GM18519 (cell line): ENCODE data around the gene GON7.
"Not testable (repeated sequence)": the region's sequence is repeated elsewhere in the genome, so short reads cannot be mapped to it uniquely, and the experiment has no call there.

Experiments
- ATAC-seq: cut with Tn5 transposase; IDR thresholded peaks from one replicate; pipeline ENCODE4 v1.9.1; 2021; ENCODE audit warnings: mild to moderate bottlenecking, moderate library complexity; ENCODE audit not compliant: unreplicated experiment, low FRiP score

Gene GON7, protein sequence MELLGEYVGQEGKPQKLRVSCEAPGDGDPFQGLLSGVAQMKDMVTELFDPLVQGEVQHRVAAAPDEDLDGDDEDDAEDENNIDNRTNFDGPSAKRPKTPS

DNA sequence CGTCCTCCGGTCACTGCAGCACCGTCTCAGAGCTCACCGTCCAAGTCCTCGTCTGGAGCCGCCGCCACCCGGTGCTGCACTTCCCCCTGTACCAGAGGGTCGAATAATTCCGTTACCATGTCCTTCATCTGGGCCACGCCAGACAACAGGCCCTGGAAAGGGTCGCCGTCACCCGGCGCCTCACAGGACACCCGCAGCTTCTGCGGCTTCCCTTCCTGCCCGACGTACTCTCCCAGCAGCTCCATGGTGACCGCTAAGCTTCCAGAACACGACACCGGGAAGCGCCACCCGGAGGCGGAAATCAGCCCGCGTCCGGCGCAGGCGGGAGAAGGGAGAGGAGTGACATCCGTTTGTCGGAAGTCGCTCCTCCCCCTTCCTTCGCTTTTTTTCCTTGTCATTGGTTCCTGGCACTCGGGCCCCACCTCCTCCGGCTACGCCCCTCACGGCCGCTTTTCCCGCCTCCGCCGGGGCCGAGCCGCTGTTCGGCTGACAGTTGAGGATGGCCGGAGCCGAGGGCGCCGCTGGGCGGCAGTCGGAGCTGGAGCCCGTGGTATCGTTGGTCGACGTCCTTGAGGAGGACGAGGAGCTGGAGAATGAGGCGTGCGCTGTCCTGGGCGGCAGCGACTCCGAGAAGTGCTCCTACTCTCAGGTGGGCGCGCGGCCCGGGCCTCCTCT lies at the start of gene GON7, which contains the start of gene UBR7:
TSS of gene GON7 (minus strand) at position 273 of the 675 bp plus-strand sequence. CDS start at position 245, 28 bp downstream.
TSS of gene UBR7 (plus strand) at position 464 of the 675 bp plus-strand sequence. CDS start at position 500, 36 bp downstream.
- ATAC-seq = peak; percentile 71

DNA sequence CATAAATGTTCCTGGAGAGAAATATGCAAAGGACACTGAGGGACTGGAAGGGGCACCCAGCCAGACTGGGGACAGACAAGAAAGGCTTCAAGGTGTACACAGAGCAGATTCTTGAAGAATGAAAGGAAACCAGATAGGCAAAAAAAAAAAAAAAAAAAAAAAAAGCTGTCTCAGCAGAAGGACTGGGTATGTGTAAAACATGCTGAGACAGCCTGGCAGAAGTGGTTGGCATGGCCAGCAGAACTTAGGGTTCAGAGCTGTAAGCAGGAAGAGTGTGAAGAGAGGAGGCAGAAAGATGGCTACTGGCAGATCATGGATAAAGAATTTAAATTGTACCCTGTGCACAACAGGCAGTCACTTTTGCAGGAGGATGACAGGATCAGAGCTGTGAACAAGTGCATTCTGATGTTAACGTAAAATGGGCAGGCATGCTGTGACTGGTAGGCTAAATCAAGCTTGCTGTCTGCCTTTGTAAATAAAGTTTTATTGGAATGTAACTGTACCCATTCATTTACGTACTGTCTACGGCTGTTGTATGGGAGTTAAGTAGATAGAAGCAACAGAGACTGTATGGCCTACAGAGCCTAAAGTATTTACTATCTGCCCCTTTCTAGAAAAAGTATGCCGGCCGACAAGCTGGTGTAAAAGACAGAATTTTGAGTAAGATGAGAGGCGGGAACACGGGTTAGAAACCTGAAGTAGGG lies 42.4 kb upstream of the GON7 start:
- no peak for ATAC-seq

DNA sequence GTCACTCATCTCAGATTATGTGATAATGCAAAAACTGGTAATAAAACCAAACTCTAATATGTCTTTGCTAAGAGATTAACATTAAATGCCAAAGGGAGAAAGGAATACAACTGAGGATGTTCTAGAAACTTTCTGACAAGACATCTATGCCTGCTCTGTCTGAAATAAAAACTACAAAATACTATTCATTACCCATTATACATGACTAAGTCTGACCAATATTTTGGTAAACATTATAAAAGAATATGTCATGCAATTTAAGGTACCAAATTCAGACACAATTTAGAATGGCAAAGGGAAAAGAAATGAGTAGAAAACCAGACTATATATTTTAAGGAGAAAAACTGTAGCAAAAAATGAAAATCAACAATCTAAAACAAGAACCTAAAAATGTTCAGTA lies 39.7 kb upstream of the GON7 start:
- no peak for ATAC-seq

DNA sequence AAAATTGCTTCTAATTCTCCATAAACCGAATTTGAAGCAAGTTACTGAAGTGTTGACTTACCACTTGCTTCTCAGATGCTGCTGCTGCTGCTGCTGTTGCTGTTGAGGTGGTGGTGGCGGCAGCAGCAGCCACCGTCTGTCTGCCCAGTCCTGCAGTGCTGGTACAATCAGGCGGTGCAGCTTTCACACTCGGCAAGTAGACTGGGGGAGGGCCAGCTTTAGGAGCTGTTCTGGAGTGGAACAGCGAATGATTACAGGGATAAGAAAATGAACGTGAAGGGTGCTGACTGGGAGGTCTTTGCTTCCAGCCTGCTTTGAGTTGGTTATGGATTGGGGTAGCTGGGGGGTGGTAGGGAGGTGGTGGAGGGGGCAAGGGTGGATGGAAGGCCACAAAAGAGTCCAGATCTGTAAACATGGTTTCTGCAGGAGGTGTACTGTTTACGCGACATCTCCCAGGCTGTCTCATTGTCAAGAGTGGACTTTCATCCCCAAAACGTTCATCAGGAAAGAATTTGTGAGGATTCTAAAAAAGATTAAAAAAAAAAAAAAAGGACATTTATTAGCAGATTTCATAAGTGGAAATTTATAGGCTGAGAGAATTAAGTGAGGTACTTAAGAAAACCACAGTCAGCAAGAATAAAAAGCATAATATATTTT lies 39.0 kb upstream of the GON7 start:
- no peak for ATAC-seq

DNA sequence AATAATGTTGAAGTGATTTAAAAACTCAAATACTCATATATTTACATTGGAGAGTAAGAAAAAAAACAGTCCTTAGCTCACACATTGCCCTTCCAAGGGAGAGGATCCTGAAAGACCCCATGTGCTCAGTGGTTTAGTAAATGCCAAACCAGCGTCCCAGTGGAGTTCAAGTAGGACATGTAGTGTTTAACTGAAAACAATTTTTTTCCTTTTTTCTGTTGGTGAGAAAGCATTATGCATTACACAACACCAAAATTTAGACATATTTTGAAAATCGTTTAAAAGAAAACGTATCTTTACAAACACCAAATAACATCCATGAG lies 33.8 kb upstream of the GON7 start:
- no peak for ATAC-seq

DNA sequence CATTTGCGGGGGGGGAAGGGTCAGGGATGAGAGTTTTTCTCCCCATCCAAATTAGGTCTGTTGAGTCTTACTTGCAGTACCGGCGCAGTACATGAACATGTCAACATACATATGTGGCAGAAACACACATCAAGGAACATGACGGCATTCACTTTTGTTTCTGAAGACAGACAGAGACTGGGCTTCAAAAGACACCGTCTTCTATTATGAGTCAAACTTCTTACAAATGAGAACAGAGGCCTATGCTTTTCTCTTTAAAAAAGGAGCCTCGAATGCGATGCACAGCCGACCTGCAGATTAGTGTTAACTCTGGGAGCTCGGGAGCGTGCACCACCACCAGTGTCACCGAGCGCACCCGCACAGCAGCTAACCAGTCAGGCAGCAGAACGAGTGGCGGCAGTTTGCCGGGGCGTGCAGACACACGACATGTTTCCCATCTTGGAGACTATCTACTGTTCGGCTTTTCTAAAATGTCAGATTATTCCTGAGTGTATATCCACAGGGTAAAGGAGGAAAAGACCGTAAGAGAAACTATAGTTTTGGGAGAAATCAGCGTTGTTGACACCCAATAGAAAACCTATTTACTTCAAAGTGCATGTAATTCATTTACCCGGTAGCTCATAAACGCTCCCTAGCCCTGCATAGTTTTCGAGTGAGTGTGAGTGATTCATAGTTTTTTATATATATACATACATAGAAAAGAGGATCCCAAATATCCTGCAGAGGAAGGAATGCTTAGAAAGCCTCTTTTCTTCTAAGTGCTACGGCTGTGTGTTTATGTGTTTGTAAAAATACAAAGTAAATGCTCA lies 33.2 kb upstream of the GON7 start:
- no peak for ATAC-seq

DNA sequence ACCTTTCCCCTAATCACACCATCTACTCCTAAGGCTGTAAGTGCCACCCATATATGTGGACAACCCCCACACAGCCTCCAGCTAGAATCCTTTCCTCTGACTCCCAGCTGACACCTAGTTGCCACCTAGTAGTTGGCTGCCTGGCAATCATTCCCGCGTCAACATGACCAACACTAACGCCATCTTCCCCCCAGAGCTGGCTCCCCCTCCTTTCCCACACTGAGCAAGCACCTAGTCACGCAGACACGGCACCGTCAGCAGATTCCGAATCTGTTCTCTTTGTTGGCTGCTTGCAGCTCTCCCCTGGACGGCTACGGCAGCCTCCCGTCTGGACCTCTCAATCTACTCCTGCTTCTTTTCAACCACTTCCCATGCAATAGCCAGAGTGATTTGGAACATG lies 27.9 kb upstream of the GON7 start:
- ATAC-seq = no peak

DNA sequence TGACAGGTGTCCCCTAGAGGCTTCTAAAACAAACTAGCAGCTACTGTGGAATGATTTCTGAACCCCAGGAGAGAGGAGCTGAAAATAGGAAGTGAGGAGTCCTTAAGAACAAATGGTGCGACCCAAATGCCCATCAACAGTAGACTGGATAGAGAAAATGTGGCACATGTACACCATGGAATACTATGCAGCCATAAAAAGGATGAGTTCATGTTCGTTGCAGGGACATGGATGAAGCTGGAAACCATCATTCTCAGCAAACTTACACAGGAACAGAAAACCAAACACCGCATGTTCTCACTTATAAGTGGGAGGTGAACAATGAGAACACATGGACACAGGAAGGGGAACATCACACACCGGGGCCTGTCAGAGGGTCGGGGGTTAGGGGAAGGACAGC lies 26.2 kb upstream of the GON7 start:
- not testable (repeated sequence) for ATAC-seq

DNA sequence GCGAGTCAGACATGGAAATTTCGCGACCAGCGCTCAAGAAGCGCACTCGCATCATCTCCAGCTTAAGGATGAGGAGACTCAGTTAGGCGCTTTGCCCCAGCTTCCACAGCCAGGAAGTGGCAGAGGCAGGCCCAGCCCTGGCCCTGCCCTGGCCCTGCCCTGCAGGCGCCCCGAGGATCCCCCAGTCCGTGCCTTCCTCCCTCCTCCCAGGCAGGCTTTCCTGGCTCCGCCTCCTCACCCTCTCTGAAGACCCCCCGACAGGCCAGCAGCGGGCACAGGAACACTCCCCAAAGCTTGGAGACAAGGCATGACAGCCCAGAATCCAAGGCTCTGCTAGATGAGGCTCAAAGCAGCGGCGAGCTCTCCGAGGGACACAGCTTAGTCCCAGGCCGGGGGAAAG lies 25.3 kb upstream of the GON7 start:
- no peak for ATAC-seq

DNA sequence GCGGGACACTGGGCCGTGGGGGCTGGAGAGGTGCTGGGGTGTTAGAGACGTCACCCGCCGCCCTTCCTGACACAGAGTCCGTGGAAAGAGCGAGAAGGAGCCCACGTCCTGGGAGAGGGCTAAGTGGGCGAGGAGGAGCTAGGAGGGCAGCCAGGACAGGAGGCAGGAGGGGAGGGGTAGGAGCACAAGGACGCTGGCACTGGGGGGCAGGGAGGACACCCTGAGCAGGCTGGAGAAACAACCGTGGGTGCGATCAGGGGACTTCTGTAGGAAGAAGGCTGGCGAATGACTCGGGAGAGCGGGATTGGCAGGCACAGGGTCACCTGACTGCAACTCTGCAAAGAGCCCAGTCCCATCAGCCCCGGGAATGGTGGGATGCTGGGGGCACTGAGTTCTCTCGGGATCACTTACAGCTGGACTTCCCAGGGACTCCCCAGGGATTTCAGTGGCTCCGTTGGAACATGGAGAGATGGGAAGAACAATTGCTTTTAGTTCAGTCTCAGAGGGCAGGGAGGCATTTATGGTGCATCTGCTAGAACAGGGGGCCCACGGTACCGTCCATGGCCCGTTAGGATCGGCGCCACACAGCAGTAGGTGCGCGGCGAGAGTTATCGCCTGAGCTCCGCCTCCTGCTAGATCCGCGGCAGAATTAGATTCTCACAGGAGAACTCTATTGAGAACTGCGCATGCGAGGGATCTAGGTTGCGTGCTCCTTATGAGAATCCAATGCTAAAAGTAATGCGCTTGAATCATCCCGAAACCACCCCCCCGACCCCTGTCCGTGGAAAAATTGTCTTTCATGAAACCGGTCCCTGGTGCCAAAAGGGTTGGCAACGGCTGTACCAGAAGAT lies 24.5 kb upstream of the GON7 start:
- no peak for ATAC-seq

DNA sequence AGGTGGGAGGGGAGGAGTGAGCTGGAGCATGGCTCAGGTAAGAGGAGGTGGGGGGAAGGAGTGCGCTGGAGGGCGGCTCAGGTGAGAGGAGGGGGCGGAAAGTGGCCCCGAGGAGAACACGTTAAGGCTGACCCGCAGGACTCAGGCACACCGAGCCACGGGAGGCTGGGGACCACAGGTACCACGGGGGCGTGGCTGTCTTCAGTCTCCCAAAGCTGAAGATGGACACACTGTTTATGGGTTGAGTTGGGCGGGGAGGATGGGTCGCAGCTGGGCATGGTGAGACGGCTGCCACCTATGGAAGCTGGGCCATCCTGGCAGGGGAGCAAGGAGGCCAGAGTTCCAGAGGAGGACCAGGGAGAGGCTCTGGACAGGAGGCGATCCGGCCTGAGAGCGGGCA lies 23.7 kb upstream of the GON7 start:
- no peak for ATAC-seq

DNA sequence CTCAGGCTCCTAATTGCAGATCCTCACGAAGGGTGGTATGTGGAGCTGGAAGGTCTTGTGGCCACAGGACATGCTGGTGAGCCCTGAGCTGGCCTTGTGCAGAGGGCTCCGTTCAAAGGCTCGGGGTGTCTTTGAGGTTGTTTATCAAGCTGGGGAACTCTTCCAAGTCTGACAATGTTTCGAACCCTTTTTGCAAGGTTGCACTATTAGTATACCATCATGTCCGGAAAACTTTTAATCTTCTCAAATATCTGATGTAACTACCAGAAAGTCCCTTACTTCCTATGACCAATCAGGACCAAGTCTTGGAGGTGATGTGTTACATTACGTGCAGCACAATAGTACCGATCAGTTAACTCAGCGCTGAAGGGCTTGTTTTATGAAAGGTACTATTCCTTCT lies 21.7 kb upstream of the GON7 start:
- ATAC-seq = no peak

DNA sequence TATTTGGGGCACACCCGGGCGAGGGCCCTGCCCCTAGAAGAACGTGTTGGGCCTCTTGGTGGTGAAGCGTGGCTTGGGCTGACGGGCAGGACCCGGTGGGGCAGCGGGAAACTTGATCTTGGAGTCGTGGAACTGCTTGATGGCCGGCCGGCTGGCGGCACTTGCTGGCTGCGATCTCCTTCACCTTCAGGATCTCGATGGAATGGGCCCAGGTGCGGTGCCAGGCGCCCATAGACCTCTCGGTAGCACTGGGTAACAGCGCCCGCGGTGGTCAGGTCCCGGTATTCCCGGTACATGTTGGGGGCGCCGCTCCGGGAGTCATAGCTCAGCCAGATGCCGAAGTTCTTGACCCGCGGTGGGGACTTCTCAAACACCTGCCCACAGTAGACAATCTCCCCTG lies 16.7 kb upstream of the GON7 start:
- no peak for ATAC-seq

DNA sequence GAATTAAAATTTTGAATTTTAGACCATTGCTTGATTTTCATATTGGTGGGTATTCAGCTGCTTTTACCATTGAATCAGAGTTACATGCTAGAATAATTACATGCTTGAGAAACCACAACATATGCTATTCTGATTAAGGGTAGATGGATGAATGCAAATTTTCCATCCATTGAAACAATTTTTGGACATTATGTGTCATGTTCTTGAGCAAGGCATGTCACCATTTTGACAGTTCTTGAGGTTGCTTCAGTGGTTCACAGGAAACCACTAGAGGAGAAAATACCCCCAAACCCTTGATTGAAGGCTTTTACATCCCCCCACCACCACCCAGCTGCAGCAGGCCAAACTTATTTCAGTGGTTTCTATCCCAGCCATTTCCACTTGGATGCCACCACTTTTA lies 13.6 kb upstream of the GON7 start:
- ATAC-seq = no peak

DNA sequence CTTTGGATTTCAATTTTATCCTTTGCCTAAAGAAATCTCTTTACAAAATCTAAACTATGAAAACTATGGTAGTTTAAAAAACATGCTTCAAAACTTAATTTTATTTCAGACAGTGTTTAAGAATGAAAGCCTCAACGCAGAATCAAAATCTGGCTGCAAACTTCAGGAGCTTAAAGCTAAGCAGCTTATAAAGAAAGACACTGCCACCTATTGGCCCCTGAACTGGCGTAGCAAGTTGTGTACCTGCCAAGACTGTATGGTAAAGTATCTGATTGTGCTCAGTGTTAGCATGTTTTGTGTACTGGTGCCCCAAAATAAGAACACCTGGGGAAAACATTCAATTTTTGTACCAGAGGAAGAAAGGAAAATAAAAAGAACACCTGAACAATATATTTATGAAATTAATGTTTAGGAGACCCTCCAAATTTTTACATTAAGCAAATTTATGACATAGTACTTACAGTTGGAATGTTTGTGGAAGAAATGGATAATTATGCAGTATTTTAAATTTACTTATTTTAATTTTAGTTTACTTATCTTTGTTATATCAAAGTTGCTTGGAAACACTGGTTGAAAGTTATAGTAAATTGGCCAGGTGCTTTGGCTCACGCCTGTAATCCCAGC lies 12.3 kb upstream of the GON7 start:
- ATAC-seq = no peak

DNA sequence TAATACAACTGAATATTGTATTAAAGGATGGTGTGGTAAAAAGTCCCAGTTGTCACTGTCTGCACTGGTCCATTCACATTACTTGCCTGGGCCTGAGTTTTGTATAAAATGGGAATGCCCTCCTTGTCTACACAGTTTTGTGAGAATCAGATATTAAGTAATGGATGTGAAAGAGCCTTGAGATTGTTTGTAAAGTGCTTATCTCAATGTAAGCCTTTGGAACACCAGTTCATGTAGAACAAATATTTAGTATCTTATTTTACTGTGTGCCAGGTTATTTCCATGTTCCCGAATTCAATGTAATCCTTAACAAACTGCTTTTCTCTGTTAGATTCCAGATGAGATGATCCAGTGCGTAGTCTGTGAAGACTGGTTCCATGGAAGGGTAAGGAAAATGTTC lies 7.7 kb upstream of the GON7 start:
- no peak for ATAC-seq

DNA sequence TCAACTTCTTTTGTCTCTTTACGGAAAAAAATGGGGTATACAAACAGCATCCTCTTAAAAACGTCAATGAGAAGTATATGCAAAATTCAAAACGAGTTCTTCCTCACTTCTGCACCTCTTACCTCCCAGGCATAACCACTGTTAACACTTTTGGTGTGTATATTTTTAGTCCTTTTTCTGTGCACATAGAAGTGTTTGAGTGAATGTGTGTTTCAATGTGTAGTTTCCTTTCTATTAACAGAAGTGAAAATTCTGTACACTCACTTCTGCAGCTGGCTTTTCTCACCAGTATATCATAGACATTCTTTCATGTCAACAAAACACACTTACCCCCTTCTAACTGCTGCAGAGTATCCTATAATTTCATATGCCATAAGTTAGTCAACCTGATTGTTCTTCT lies 5.6 kb upstream of the GON7 start:
- ATAC-seq = peak; percentile 71

DNA sequence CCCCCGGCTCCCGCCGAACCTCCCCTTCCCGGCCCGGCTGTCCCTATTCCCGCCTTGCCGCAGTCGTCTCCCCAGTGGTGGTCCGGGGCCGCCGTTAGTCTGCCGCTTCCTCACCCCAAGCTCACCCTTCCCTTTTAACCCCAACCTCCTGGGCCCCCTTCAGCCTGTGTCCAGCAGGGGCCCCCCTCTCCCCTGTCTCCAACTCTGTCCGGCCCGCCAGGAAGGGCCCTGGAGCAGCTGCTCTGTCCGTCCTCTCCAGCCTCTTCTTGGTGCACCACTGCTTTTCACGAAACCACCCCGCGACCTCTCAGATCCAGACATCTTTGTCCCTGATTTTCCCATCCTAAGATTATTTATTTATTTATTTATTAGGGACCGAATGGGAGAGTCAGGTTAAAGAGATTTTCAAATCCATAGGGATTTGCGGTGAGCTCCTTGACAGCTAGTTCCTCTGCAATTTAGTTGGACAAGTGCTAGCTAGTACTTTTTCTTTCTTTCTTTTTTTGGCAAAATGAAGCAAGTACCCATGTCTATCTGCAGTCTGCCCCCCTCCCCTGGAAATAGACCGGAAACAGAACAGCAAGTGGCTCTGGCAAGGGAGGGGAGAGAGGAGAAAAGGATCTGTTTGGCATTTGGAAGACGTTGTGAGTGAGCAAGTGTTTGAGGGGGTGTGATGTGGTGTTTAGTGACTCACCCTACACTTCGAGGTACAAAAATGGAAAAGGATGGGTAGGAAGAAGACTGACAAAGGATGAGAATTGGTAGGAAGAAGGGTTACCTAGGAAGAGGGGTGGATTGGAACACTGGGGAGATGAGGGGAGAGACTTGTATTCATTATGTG lies 823 bp upstream of the GON7 start:
- no peak for ATAC-seq
